GM23248 (cell line): ENCODE data around the gene ZNF460. TPM values are rescaled to one million over a fixed set of nuclear protein-coding genes. Genes with fewer than 3 reads are reported as not detected.

Source experiments
- DNase-seq: peaks from one replicate; pipeline ENCODE4 v3.0.0-alpha.2; 2015
- H2AFZ ChIP-seq: fragments of 200-600 bp; sonication (generic); 2 replicates; pipeline ENCODE4 v1.6.1; 2016; ENCODE audit warnings: antibody characterized with exemption
- H3F3A ChIP-seq: fragments of 200-600 bp; sonication (generic); 2 replicates; pipeline ENCODE4 v1.6.1; 2016; ENCODE audit warnings: mild to moderate bottlenecking, antibody characterized with exemption, mixed run types; ENCODE audit not compliant: insufficient read depth
- H3K27ac ChIP-seq: fragments of 200-600 bp; sonication (generic); 2 replicates; pipeline ENCODE4 v1.5.1; 2016; ENCODE audit warnings: mild to moderate bottlenecking
- H3K27me3 ChIP-seq: fragments of 200-600 bp; sonication (generic); replicated peaks from 2 replicates; pipeline ENCODE4 v1.6.1; 2016; ENCODE audit warnings: mild to moderate bottlenecking; ENCODE audit not compliant: insufficient read depth
- H3K36me3 ChIP-seq: fragments of 200-600 bp; sonication (generic); 2 replicates; pipeline ENCODE4 v1.6.1; 2016; ENCODE audit warnings: low read depth, mild to moderate bottlenecking
- H3K4me1 ChIP-seq: fragments of 200-600 bp; sonication (generic); 2 replicates; pipeline ENCODE4 v1.6.1; 2016; ENCODE audit warnings: mild to moderate bottlenecking; ENCODE audit not compliant: insufficient read depth
- H3K4me2 ChIP-seq: fragments of 200-600 bp; sonication (generic); one replicate; pipeline ENCODE4 v1.6.1; 2016; ENCODE audit warnings: mild to moderate bottlenecking; ENCODE audit not compliant: unreplicated experiment
- H3K4me3 ChIP-seq: fragments of 200-600 bp; sonication (generic); 2 replicates; pipeline ENCODE4 v1.5.1; 2016; ENCODE audit warnings: mild to moderate bottlenecking
- H3K79me2 ChIP-seq: fragments of 200-600 bp; sonication (generic); 2 replicates; pipeline ENCODE4 v1.6.1; 2016; ENCODE audit warnings: mild to moderate bottlenecking; ENCODE audit not compliant: insufficient read depth
- H3K9ac ChIP-seq: fragments of 200-600 bp; sonication (generic); 2 replicates; pipeline ENCODE4 v1.6.1; 2016; ENCODE audit warnings: mild to moderate bottlenecking
- H3K9me2 ChIP-seq: fragments of 200-600 bp; sonication (generic); 2 replicates; pipeline ENCODE4 v1.6.1; 2016; ENCODE audit warnings: mixed run types, mild to moderate bottlenecking, moderate library complexity; ENCODE audit not compliant: insufficient read depth
- H3K9me3 ChIP-seq: fragments of 200-600 bp; sonication (generic); one replicate; pipeline ENCODE4 v1.6.1; 2017; ENCODE audit warnings: low read depth
- H4K20me1 ChIP-seq: fragments of 200-600 bp; sonication (generic); 2 replicates; pipeline ENCODE4 v1.6.0; 2016; ENCODE audit not compliant: insufficient read depth
- EZH2 ChIP-seq: fragments of 200-600 bp; sonication (generic); IDR thresholded peaks from 2 replicates; pipeline ENCODE4 v1.6.1; 2018; ENCODE audit warnings: antibody characterized with exemption, mild to moderate bottlenecking; ENCODE audit not compliant: insufficient read depth, poor library complexity, severe bottlenecking
- EZH2phosphoT487 ChIP-seq: fragments of 200-600 bp; sonication (generic); IDR thresholded peaks from 2 replicates; pipeline ENCODE4 v1.6.1; 2018; ENCODE audit warnings: antibody characterized with exemption, moderate library complexity, mild to moderate bottlenecking, low read depth; ENCODE audit not compliant: insufficient read depth
- WGBS, 2 experiments: methylation state at CpG; one replicate each; pipeline ENCODE4 v1.1.6; 2015 to 2017; ENCODE audit warnings: low lambda C conversion rate in 2 of 2, low coverage in 1 of 2; ENCODE audit errors: missing lambda C conversion rate in 2 of 2; 5-methylcytosine and 5-hydroxymethylcytosine counted together
- in situ Hi-C: fragments of 300-500 bp; cut with MboI; formaldehyde crosslinking; loops from 2 replicates; pipeline ENCODE4 v1.15.0; 2020
- polyA plus RNA-seq: library from polyadenylated mRNA; unstranded; fragments of >200 nt; fragmentation: Nextera tagmentation; extraction: Ambion mirVana; gene quantifications from 2 replicates; pipeline ENCODE4 v1.2.1, GENCODE V29; 2016
- total RNA-seq: library from RNA; depleted of rRNA; stranded (reverse); fragments of >200 nt; shearing (Covaris generic); gene quantifications from 2 replicates; pipeline ENCODE4 v1.2.3, GENCODE V29; 2014

Gene ZNF460
- total and polyA plus RNA-seq, 2 experiments from 2014 or later = 7.6 to 49.3 TPM

DNA sequence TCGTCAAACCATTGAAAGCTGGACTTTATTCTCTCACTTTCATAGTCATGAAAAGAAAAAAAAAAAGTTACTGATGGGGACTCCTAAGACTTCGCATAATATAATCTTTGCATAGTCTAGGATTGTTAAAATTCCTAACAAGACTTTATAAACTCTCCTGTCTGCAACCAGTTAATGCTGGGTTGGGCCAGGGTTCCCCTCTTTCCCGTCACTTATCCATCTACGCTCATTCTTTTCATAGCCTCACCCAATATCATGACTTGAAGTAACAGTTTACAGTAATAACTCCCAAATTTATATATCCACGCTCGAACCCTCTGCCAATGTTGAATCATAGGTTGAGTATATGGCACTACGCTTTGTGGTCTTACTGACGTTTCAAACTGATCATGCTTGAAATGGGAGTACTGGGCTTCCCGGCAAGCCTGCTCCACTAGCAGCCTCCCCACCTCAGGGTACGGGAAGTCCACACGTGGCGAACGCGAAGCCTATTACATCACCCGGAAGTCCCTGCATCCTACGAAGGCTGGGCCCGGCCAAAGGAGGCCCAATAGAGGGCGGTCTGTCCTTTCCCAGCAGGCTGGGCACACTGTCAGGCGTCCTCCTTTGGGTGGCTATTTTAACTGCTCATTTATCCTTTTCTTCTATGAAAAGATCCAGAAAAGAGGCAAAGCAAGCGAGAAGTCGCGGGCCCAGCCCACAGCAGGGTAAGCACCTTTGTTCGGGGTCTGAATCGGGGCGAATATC, 694 bp upstream of the ZNF460 start:
- no peaks in the 10 kb centered on the region; the same call in 1 of the 2 replicates for H4K20me1 ChIP-seq
- H3K9ac ChIP-seq = peak overlapping the region; percentile 99
- H3K4me3 ChIP-seq = peak overlapping the region; percentile 100
- H3K9me3 ChIP-seq = no peaks in the 10 kb centered on the region
- H3K9me2 ChIP-seq = no peaks in the 10 kb centered on the region
- WGBS, 2 experiments = 7 to 8% methylated on average over 25 of the region's 25 CpGs
- H3K36me3 ChIP-seq = no peaks in the 10 kb centered on the region
- H3K27me3 ChIP-seq = no peaks in the 10 kb centered on the region
- H3K27ac ChIP-seq = peak overlapping the region; percentile 99
- H3K4me1 ChIP-seq = peaks cover 27% of the 10 kb centered on the region
- peaks cover 43% of the 10 kb centered on the region for H3K79me2 ChIP-seq
- peak overlapping the region; percentile 81 for H2AFZ ChIP-seq
- H3F3A ChIP-seq = peaks cover 16% of the 10 kb centered on the region
- TF ChIP-seq EZH2 = no peak
- TF ChIP-seq EZH2phosphoT487 = no peak
- in situ Hi-C loops = no loop called here
- peak overlapping the region; percentile 91 for H3K4me2 ChIP-seq
- DNase-seq = peak; percentile 98

- peak overlapping the region; percentile 100 for H3K4me2 ChIP-seq
- 0 to 3% methylated on average over 6 of the region's 6 CpGs for WGBS, 2 experiments
- H3F3A ChIP-seq = peaks cover 16% of the 10 kb centered on the region
- peak; percentile 46 for DNase-seq
- H3K4me3 ChIP-seq = peak overlapping the region; percentile 100
- no peaks in the 10 kb centered on the region for H3K9me3 ChIP-seq
- H4K20me1 ChIP-seq = peaks cover 7% of the 10 kb centered on the region; the same call in 1 of the 2 replicates
- H3K36me3 ChIP-seq = peaks cover 11% of the 10 kb centered on the region
- peak overlapping the region; percentile 99 for H3K27ac ChIP-seq
- peaks cover 27% of the 10 kb centered on the region for H3K4me1 ChIP-seq
- TF ChIP-seq EZH2phosphoT487 (no peak), EZH2 (no peak)
- in situ Hi-C loops = no loop called here
- H3K9ac ChIP-seq = peak overlapping the region; percentile 99
- peaks cover 57% of the 10 kb centered on the region for H3K79me2 ChIP-seq
- H3K9me2 ChIP-seq = no peaks in the 10 kb centered on the region
- H3K27me3 ChIP-seq = no peaks in the 10 kb centered on the region
- H2AFZ ChIP-seq = peak overlapping the region; percentile 81
Observed at GRCh38 chr19:57280962-57281400, 696 bp downstream of the ZNF460 start.

GRCh38 chr19:57282011-57282643, 1.8 kb downstream of the ZNF460 start:
- no peak for DNase-seq

DNA sequence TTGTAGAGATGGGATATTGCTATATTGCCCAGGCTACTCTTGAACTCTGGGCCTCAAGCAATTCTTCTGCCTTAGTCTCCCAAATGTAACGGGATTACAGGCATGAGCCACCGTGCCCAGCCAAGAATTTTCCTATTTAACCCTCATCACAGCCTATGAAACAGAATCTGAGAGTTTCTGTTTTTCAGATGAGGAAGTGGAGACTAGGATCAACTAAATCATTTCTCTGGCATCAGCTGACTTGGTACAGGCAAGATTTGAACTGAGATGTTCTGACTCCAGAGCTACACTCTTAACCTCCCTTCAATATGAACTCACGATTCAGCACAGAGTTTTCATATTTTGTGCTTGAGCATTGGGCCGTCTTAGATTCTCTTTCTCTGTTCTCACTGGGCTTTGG, 8.1 kb downstream of the ZNF460 start:
- H3K4me1 ChIP-seq = no peaks in the 10 kb centered on the region
- no peaks in the 10 kb centered on the region for H3K27me3 ChIP-seq
- peaks cover 15% of the 10 kb centered on the region for H4K20me1 ChIP-seq
- no peak overlapping the region for H3K4me2 ChIP-seq
- no peak overlapping the region for H2AFZ ChIP-seq
- no peak overlapping the region for H3K27ac ChIP-seq
- H3K9ac ChIP-seq = no peak overlapping the region
- peaks cover 3% of the 10 kb centered on the region; the same call in 1 of the 2 replicates for H3F3A ChIP-seq
- in situ Hi-C loops = no loop called here
- 97 to 100% methylated on average over 4 of the region's 4 CpGs for WGBS, 2 experiments
- TF ChIP-seq EZH2 = no peak
- no peak for TF ChIP-seq EZH2phosphoT487
- H3K9me3 ChIP-seq = no peaks in the 10 kb centered on the region
- DNase-seq = no peak
- peaks cover 81% of the 10 kb centered on the region for H3K36me3 ChIP-seq
- H3K79me2 ChIP-seq = peaks cover 100% of the 10 kb centered on the region
- H3K9me2 ChIP-seq = no peaks in the 10 kb centered on the region
- no peak overlapping the region for H3K4me3 ChIP-seq

More at GRCh38 chr19:57282011-57282643, 1.8 kb downstream of the ZNF460 start:
- Histone ChIP-seq H3F3A (peaks cover 16% of the 10 kb centered on the region), H3K4me3 (peak overlapping the region; percentile 100), H3K4me1 (peaks cover 27% of the 10 kb centered on the region), H3K9me2 (no peaks in the 10 kb centered on the region), H3K9ac (peak overlapping the region; percentile 99; the same call in 1 of the 2 replicates), H3K36me3 (peaks cover 21% of the 10 kb centered on the region), H3K27ac (no peak overlapping the region), H3K27me3 (no peaks in the 10 kb centered on the region), H4K20me1 (peaks cover 7% of the 10 kb centered on the region; the same call in 1 of the 2 replicates), H2AFZ (no peak overlapping the region), H3K9me3 (no peaks in the 10 kb centered on the region), H3K79me2 (peaks cover 68% of the 10 kb centered on the region), H3K4me2 (peak overlapping the region; percentile 100)
- TF ChIP-seq EZH2 = no peak
- TF ChIP-seq EZH2phosphoT487 = no peak
- WGBS, 2 experiments = 73 to 80% methylated on average over 5 of the region's 5 CpGs
- in situ Hi-C loops = no loop called here
